H1 (cell line): ENCODE data around the gene RRP1B. TPM values are rescaled to one million over a fixed set of nuclear protein-coding genes. Genes with fewer than 3 reads are reported as not detected.

Source experiments
- CTCF ChIA-PET: fragments of 300-600 bp; sonication (Branson Sonifier 250); formaldehyde crosslinking; loops from one replicate; lab custom pipeline; 2021; ENCODE audit not compliant: partially characterized antibody; lab: Charles Lee
- POLR2A ChIA-PET: fragments of 300-600 bp; sonication (Branson Sonifier 250); formaldehyde crosslinking; loops from one replicate; lab custom pipeline; 2021; ENCODE audit warnings: inconsistent platforms; ENCODE audit not compliant: partially characterized antibody; lab: Charles Lee
- DNase-seq, 2 experiments: peaks; one replicate each; pipeline versions ENCODE4 v3.0.0 to v3.0.0-alpha.2; 2010 to 2022; ENCODE audit warnings: low spot score in 2 of 2, low read depth in 1 of 2, mixed read lengths in 1 of 2
- FAIRE-seq: peaks from 2 replicates; lab custom pipeline; 2011; peaks lifted over from hg19 to GRCh38; lab: Jason Lieb, UNC
- H2AFZ ChIP-seq: 2 replicates; pipeline ENCODE4 v1.8.1; 2012; ENCODE audit warnings: low read length, inconsistent platforms
- H2AK5ac ChIP-seq: 2 replicates; pipeline ENCODE4 v1.6.1; 2013; ENCODE audit warnings: low read depth, low read length
- H2BK120ac ChIP-seq: replicated peaks from 2 replicates; pipeline ENCODE3; 2013; ENCODE audit warnings: low read depth, low read length, inconsistent platforms
- H2BK12ac ChIP-seq: 2 replicates; pipeline ENCODE4 v1.6.1; 2013; ENCODE audit warnings: low read depth, low read length
- H2BK15ac ChIP-seq: 2 replicates; pipeline ENCODE4 v1.6.1; 2013; ENCODE audit warnings: low read length
- H2BK20ac ChIP-seq: 2 replicates; pipeline ENCODE4 v1.6.1; 2013; ENCODE audit warnings: low read length
- H2BK5ac ChIP-seq: 2 replicates; pipeline ENCODE4 v1.6.1; 2013; ENCODE audit warnings: low read depth, low read length
- H3K14ac ChIP-seq: 2 replicates; pipeline ENCODE4 v1.6.1; 2013; ENCODE audit warnings: inconsistent platforms; ENCODE audit not compliant: insufficient read length
- H3K18ac ChIP-seq: 2 replicates; pipeline ENCODE4 v1.6.1; 2013; ENCODE audit warnings: low read length; ENCODE audit errors: extremely low read depth
- H3K23ac ChIP-seq: 2 replicates; pipeline ENCODE4 v1.6.1; 2013; ENCODE audit warnings: inconsistent platforms; ENCODE audit not compliant: insufficient read length
- H3K23me2 ChIP-seq: 2 replicates; pipeline ENCODE4 v1.6.1; 2013; ENCODE audit warnings: low read depth, low read length
- H3K27ac ChIP-seq: 2 replicates; pipeline ENCODE4 v1.6.1; 2011; ENCODE audit warnings: low read depth, low read length, inconsistent platforms
- H3K27me3 ChIP-seq, 4 experiments: replicated peaks in 1 of 4; 1 replicate in 1 of 4; 2 replicates in 3 of 4; pipeline versions ENCODE4 v1.6.1 to v1.8.1; 2011 to 2013; ENCODE audit warnings: low read length in 3 of 4, mild to moderate bottlenecking in 3 of 4, inconsistent platforms in 2 of 4, mixed read lengths in 2 of 4, moderate library complexity in 1 of 4; ENCODE audit not compliant: control insufficient read depth in 3 of 4, insufficient read depth in 3 of 4; ENCODE audit errors: extremely low read depth in 1 of 4
- H3K36me3 ChIP-seq, 4 experiments: 2 replicates each; pipeline versions ENCODE4 v1.6.1 to v1.8.1; 2011 to 2013; ENCODE audit warnings: mild to moderate bottlenecking in 4 of 4, low read length in 3 of 4, moderate library complexity in 2 of 4, control low read depth in 1 of 4, inconsistent platforms in 1 of 4; ENCODE audit not compliant: insufficient read depth in 4 of 4, control insufficient read depth in 2 of 4
- H3K4ac ChIP-seq: replicated peaks from 2 replicates; pipeline ENCODE3; 2013; ENCODE audit warnings: low read length, low read depth, mixed read lengths, inconsistent platforms; ENCODE audit not compliant: insufficient read length
- H3K4me1 ChIP-seq, 4 experiments: replicated peaks in 1 of 4; 1 replicate in 1 of 4; 2 replicates in 3 of 4; pipeline versions ENCODE4 v1.6.1 to v1.8.1; 2011 to 2013; ENCODE audit warnings: low read length in 3 of 4, inconsistent platforms in 2 of 4, mixed read lengths in 1 of 4; ENCODE audit not compliant: insufficient read depth in 4 of 4, control insufficient read depth in 3 of 4
- H3K4me2 ChIP-seq, 2 experiments: 2 replicates each; pipeline versions ENCODE4 v1.6.1 to v1.8.1; 2011 to 2013; ENCODE audit warnings: low read depth in 2 of 2, low read length in 2 of 2, control low read depth in 1 of 2, inconsistent platforms in 1 of 2, mild to moderate bottlenecking in 1 of 2; ENCODE audit not compliant: insufficient read depth in 1 of 2
- H3K4me3 ChIP-seq, 4 experiments: fragments of 200-600, 300-600 bp in 1 of 4; sonication (generic), shearing (Covaris generic), sonication (Bioruptor Twin) in 1 of 4; 2 replicates each; pipeline versions ENCODE4 v1.5.1 to v1.8.1; 2011 to 2016; ENCODE audit warnings: low read length in 4 of 4, low read depth in 3 of 4, control low read depth in 2 of 4, inconsistent platforms in 2 of 4, mild to moderate bottlenecking in 2 of 4, mixed read lengths in 1 of 4, moderate library complexity in 1 of 4; ENCODE audit not compliant: insufficient read depth in 2 of 4; ENCODE audit errors: extremely low read depth in 1 of 4
- H3K56ac ChIP-seq: replicated peaks from 2 replicates; pipeline ENCODE3; 2013; ENCODE audit warnings: low read depth, mild to moderate bottlenecking, mixed read lengths, low read length, inconsistent platforms; ENCODE audit not compliant: insufficient read length
- H3K79me1 ChIP-seq: 2 replicates; pipeline ENCODE4 v1.6.1; 2013; ENCODE audit warnings: low read depth, low read length, control low read depth
- H3K79me2 ChIP-seq, 2 experiments: 2 replicates each; pipeline versions ENCODE4 v1.6.1 to v1.8.1; 2012 to 2013; ENCODE audit warnings: low read length in 2 of 2, mild to moderate bottlenecking in 2 of 2, inconsistent platforms in 1 of 2; ENCODE audit not compliant: insufficient read depth in 2 of 2, control insufficient read depth in 1 of 2
- H3K9ac ChIP-seq, 4 experiments: replicated peaks in 1 of 4; 1 replicate in 1 of 4; 2 replicates in 3 of 4; pipeline versions ENCODE4 v1.6.1 to v1.8.1; 2011 to 2013; ENCODE audit warnings: low read depth in 3 of 4, low read length in 3 of 4, control low read depth in 2 of 4, mild to moderate bottlenecking in 2 of 4, moderate library complexity in 2 of 4, inconsistent platforms in 1 of 4; ENCODE audit errors: extremely low read depth in 1 of 4
- H3K9me3 ChIP-seq, 2 experiments: 2 replicates each; pipeline versions ENCODE4 v1.6.1 to v1.8.1; 2012 to 2013; ENCODE audit warnings: mild to moderate bottlenecking in 2 of 2, moderate library complexity in 2 of 2, control low read depth in 1 of 2, inconsistent platforms in 1 of 2, low read depth in 1 of 2, low read length in 1 of 2, mixed read lengths in 1 of 2; ENCODE audit not compliant: insufficient read depth in 2 of 2
- H4K20me1 ChIP-seq, 2 experiments: replicated peaks in 1 of 2; 2 replicates each; pipeline versions ENCODE3 to v1.8.1; 2011 to 2013; ENCODE audit warnings: inconsistent platforms in 2 of 2, low read length in 2 of 2, mild to moderate bottlenecking in 1 of 2; ENCODE audit not compliant: insufficient read depth in 2 of 2, control insufficient read depth in 1 of 2
- H4K5ac ChIP-seq: 2 replicates; pipeline ENCODE4 v1.6.1; 2013; ENCODE audit warnings: low read length, low read depth, mixed read lengths, inconsistent platforms; ENCODE audit not compliant: insufficient read length
- H4K8ac ChIP-seq: 2 replicates; pipeline ENCODE4 v1.8.0; 2013; ENCODE audit warnings: mild to moderate bottlenecking, moderate library complexity, low read length, inconsistent platforms; ENCODE audit not compliant: insufficient read depth; ENCODE audit errors: extremely low read depth
- H4K91ac ChIP-seq: replicated peaks from 2 replicates; pipeline ENCODE3; 2013; ENCODE audit warnings: low read length, mixed read lengths, inconsistent platforms; ENCODE audit not compliant: insufficient read length
- BCL11A ChIP-seq, 2 experiments: IDR thresholded peaks; one replicate each; pipeline ENCODE4 v1.6.1; 2011; ENCODE audit warnings: low read depth in 2 of 2, low read length in 2 of 2, mild to moderate bottlenecking in 2 of 2
- CTBP2 ChIP-seq: IDR thresholded peaks from 2 replicates; pipeline ENCODE4 v1.7.0; 2011; ENCODE audit warnings: borderline replicate concordance, mild to moderate bottlenecking, moderate library complexity, mixed read lengths, low read length; ENCODE audit not compliant: insufficient read depth, insufficient read length
- KDM4A ChIP-seq: IDR thresholded peaks from one replicate; pipeline ENCODE4 v1.7.1; 2012; ENCODE audit warnings: low read depth, mild to moderate bottlenecking, moderate library complexity, low read length, inconsistent platforms; ENCODE audit not compliant: severe bottlenecking
- POLR2AphosphoS5 ChIP-seq: IDR thresholded peaks from 2 replicates; pipeline ENCODE4 v1.6.1; 2011; ENCODE audit warnings: low read depth, low read length
- SUZ12 ChIP-seq: fragments of 200-600 bp; sonication (generic); IDR thresholded peaks from 2 replicates; pipeline ENCODE4 v1.6.1; 2012; ENCODE audit warnings: mild to moderate bottlenecking, inconsistent platforms, low read length, moderate library complexity, mixed read lengths
- TAF1 ChIP-seq: IDR thresholded peaks from 2 replicates; pipeline ENCODE4 v1.6.1; 2011; ENCODE audit warnings: mild to moderate bottlenecking, low read depth, low read length
- WGBS, 2 experiments: shearing (Covaris generic) in 1 of 2; methylation state at CpG; one replicate each; pipeline versions ENCODE4 v1.1.6 to v1.1.7; 2013 to 2015; ENCODE audit warnings: low lambda C conversion rate in 2 of 2, mixed read lengths in 2 of 2, inconsistent platforms in 1 of 2, low coverage in 1 of 2, missing lambda C conversion rate in 1 of 2; ENCODE audit not compliant: insufficient replicate concordance in 2 of 2, insufficient coverage in 1 of 2, insufficient read length in 1 of 2; ENCODE audit errors: extremely low coverage in 1 of 2, missing lambda C conversion rate in 1 of 2; 5-methylcytosine and 5-hydroxymethylcytosine counted together
- polyA plus RNA-seq, 7 experiments: library from polyadenylated mRNA; depleted of rRNA in 3 of 7; stranded (reverse) in 5 of 7; unstranded in 2 of 7; fragments of >200 nt in 5 of 7; fragments of 200-250 nt in 2 of 7; gene quantifications; 1 replicate in 5 of 7; 2 replicates in 1 of 7; 4 replicates in 1 of 7; pipeline versions ENCODE4 v1.2.1 to v1.2.3, GENCODE V29; 2011 to 2013; ENCODE audit warnings: missing spikeins in 2 of 7, mixed read lengths in 2 of 7
- total RNA-seq: library from RNA; stranded (reverse); fragmentation: NEBNext Ultra II Directional; extraction: Animal tissue kit (Norgen Biotek cat#: 25700); gene quantifications from 2 replicates; pipeline ENCODE4 v1.2.1, GENCODE V29; 2021

RRP1B gene
- total and polyA plus RNA-seq, 2 of the 8 experiments (the other 6 are each of a cell fraction or from before 2014, with no cell fraction given): 25.8 to 97.3 TPM

- Histone ChIP-seq H3K4me3 (no peak overlapping the region), H2BK5ac (no peak overlapping the region), H3K4ac (no peak overlapping the region), H4K8ac (no peak overlapping the region), H2BK15ac (no peak overlapping the region), H3K56ac (no peak overlapping the region), H2BK12ac (no peak overlapping the region), H2BK20ac (no peak overlapping the region), H3K36me3 (no peaks in the 10 kb centered on the region), H3K79me2 (peaks cover 14 to 53% of the 10 kb centered on the region in 2 experiments; a peak in 3 of 4 replicates), H3K27ac (no peak overlapping the region), H2BK120ac (no peak overlapping the region), H3K9me3 (no peaks in the 10 kb centered on the region), H3K18ac (no peak overlapping the region), H2AFZ (no peak overlapping the region), H3K23ac (no peak overlapping the region), H3K23me2 (peaks cover 14% of the 10 kb centered on the region; the same call in 1 of the 2 replicates), H3K27me3 (no peaks in the 10 kb centered on the region), H3K4me2 (no peak overlapping the region), H4K20me1 (peaks cover 8 to 25% of the 10 kb centered on the region in 2 experiments), H4K5ac (no peak overlapping the region), H4K91ac (no peak overlapping the region), H2AK5ac (no peak overlapping the region), H3K9ac (no peak overlapping the region), H3K4me1 (peaks cover 0 to 30% (median 21%) of the 10 kb centered on the region in 4 experiments; a peak in 6 of 7 replicates), H3K14ac (no peak overlapping the region), H3K79me1 (peaks cover 22% of the 10 kb centered on the region)
- no peak for DNase-seq
- ChIA-PET POLR2A (interaction anchor here (1.2 to 4.7 kb wide), 3 partner anchors 12 to 68 kb away, joined by 3 to 17 read pairs (median 3); no protein-coding TSS in a partner anchor), CTCF (interaction anchor here (0.8 to 2.0 kb wide), 2 partner anchors 20 to 27 kb away, joined by 3 to 4 read pairs; no protein-coding TSS in a partner anchor)
- WGBS, 2 experiments: 95% methylated on average over 12 of the region's 12 CpGs; no CpG with 5 or more reads in 1 of the 2 experiments
- no peak for TF ChIP-seq BCL11A (IDR thresholded peaks at IDR 0.05; ENCODE audit: low read depth in 2 of 2, low read length in 2 of 2)
- TF ChIP-seq SUZ12: no peak
- 0 out of 2 replicates have a peak, but pooled peaks have one; percentile 32 for TF ChIP-seq POLR2AphosphoS5
- TF ChIP-seq CTBP2: no peak
- no peak for TF ChIP-seq TAF1
- no peak for TF ChIP-seq KDM4A
- no peak for FAIRE-seq
Observed at GRCh38 chr21:43723648-43724047, 64.3 kb downstream of the RRP1B start.
